Measurements from ENCODE around the gene DUSP1.

Gene DUSP1

DNA sequence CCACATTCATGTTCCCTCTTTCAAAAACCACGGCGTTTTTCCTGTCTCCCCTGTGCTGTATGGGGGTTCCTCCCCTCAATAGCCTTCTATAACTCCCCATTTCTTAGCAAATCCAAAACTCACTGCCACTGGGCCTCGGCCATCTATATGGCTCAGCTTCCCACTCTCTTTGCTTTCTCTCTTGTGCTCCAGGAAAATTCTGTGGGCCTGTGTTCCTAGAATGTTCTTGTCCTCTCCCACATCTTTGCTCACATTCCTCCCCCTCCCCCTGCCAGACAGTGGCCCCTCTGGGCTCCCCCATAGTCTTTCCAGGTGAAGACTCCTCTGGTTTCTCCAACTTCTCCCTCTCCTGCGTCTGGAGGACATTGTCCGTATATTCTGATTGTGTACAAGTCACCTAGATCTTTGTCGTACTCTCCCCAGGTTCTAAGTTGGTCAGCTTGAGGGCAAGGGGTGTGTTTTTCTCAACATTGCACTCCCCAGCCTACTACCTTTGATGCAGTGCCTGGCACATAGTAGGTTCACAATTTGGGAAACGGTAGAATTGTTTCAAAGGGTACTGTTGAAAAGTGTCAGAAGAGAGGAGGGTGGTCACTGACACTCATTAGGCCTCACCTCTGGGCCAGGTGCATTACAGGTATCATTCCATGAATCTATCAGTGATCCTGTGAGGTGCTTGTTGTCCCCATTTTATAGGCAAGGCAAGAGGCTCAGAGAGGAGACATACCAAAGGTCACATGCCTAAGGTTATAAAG is 3.7 kb upstream of the DUSP1 start:
- Mint-ChIP-seq H3K27me3 (no peaks in the 10 kb centered on the region), H3K4me3 (no peak overlapping the region), H3K4me1 (peaks cover 73% of the 10 kb centered on the region), H3K9me3 (peaks cover 0 to 5% of the 10 kb centered on the region in 2 donors), H3K27ac (peak overlapping the region; percentile 10 to 55)
- ATAC-seq (no peak), DNase-seq (no peak)

DNA sequence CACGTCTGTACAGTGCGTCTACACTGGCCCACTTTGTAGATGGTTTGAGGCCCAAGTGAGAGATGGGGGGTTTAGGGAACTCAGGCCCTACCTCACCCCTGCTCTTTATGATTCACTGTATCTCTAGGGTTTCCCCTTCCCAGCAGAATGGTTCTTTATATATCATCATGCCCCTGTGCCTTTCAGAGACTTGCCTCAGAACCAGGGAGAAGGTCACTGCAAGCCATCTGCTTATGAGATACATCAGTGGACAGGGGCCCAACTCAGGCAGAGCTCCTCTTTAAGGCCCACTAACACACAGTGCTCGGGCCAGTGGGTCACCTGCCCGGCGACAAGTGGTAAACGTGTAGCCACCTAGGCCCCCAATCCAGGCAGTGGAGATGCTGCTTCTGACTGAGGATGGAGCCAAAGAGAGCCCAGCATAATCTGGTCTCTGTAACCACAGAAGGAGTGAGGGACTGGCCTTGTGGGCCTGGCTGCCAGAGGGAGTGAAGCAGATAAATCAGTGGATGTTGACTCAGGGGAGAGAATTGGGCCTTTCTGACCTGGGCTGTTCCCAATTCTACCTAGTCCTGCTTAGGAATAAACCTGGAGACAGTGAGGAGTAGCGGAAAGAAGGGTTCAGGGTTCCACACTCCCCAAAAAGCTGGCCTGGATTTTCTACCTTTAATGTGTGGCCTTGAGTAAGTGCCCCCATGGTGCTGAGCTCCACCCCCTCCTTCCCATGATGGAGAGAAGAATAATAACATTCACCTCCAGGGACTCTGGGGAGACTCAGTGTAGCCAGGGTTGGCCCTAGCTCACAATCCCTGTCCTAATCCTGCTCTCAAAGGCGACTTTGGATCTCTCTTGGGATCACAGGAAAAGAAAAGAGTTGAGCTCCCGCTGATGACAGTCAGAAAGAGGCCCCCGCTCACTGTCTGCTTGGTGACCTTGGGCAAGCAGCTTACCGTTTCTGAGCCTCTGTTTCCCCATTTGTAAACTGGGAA is 2.8 kb upstream of the DUSP1 start:
- peak overlapping the region; percentile 93 to 94 for H3K4me3 Mint-ChIP-seq
- peak; percentile 31 to 66 for DNase-seq
- H3K27me3 Mint-ChIP-seq: no peaks in the 10 kb centered on the region
- peak overlapping the region; percentile 95 to 98 for H3K27ac Mint-ChIP-seq
- peaks cover 0 to 5% of the 10 kb centered on the region in 2 donors for H3K9me3 Mint-ChIP-seq
- H3K4me1 Mint-ChIP-seq: peaks cover 82% of the 10 kb centered on the region
- ATAC-seq: peak; percentile 64

DNA sequence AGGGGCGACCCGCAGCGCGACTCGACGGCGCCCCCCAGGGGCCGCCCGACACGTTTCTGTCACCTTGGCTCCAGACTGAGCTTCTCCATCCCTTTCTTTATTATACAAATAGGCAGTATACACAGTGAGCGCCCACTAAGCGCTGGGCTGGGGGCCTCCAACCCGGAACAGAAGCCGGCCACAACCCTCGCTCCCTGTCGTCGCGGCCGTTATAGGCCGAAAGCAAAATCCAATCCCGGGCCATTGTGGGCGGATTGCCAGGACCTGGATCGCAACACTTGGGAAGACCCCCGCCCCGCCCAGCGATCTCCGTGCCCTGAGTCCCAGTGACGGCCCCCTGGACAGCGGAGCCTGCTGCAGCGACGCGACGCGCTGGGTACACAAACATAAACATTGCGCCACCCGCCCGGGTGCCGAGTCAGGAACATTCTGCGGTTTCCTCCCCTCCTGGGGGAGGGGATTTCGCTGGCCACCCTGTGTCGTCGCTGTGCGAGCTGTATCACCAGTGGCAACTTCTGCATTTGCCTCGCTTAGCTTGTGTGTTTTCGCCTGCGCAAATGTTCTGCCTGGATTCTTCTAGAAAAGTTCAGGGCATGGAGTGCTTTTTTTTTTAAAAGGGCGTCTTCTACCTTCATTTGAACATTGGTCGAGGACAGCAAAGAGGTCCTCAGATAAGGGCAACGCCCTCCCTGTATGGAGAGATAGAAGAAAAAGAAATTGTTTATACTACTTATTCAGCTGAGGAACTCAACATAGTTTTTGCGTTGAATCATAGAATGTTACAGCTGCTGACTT is 1.3 kb upstream of the DUSP1 start:
- Mint-ChIP-seq H3K9me3 (peaks cover 0 to 5% of the 10 kb centered on the region in 2 donors), H3K27me3 (no peaks in the 10 kb centered on the region), H3K4me1 (peaks cover 79% of the 10 kb centered on the region), H3K27ac (peak overlapping the region; percentile 98 to 99), H3K4me3 (peak overlapping the region; percentile 93 to 94)
- peak; percentile 82 to 84 for DNase-seq
- ATAC-seq: peak; percentile 60

DNA sequence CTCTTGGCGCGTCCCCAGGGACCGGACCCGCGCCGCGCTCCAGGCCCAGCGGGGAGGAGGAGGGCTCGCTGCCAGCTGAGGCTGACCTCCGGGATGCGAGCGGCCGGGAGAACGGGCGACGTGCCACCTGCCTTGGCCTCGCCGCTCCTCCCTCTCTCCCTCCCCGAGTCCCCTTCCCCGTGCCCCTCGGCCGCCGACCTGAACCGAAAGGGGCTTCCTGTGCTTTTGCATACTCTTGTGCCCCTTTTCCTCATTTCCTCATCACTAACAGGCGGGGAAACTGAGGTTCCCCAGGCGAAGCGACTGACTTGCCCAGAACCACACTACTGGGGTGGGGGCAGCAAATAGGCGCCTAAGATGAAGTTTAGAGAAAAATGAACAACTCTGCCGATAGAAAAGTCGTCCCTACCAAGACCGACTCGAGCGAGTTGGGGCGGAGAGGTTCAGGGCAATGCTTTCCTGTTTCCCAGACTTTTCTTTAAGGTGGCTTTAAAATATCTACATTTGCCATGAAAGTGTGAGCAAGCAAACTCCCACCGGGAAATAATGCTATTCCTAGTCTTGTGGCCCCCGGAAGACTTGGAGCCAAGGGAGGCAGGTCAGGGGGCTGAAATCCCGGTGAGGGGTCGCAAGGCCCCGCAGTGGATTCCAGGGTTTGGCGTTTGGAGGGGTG is 580 bp upstream of the DUSP1 start:
- H3K27me3 Mint-ChIP-seq: no peaks in the 10 kb centered on the region
- peak; percentile 2 for ATAC-seq
- DNase-seq: no peak
- peak overlapping the region; percentile 98 to 99 for H3K27ac Mint-ChIP-seq
- H3K4me1 Mint-ChIP-seq: peaks cover 75% of the 10 kb centered on the region
- H3K9me3 Mint-ChIP-seq: peaks cover 0 to 5% of the 10 kb centered on the region in 2 donors
- H3K4me3 Mint-ChIP-seq: peak overlapping the region; percentile 93 to 94

DNA sequence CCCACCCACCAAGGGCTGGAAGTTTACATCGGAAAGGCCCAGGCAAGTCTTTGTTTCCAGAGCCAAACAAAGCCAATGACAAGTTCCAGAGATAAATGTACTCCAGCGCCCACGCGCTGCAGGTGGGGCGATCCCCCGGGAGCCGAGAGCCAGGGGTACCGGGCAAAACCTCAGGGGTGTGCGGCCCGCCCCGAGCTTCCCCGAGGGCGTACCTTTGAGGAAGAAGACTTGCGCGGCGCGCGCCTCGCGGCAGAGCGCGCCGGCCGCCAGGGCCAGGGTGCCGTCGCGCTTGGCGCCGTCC is 671 bp downstream of the DUSP1 start:
- H3K9me3 Mint-ChIP-seq: peaks cover 0 to 5% of the 10 kb centered on the region in 2 donors
- H3K27ac Mint-ChIP-seq: peak overlapping the region; percentile 45 to 57
- peak overlapping the region; percentile 93 to 94 for H3K4me3 Mint-ChIP-seq
- DNase-seq: no peak
- ATAC-seq: no peak
- peaks cover 79% of the 10 kb centered on the region for H3K4me1 Mint-ChIP-seq
- H3K27me3 Mint-ChIP-seq: no peaks in the 10 kb centered on the region

DNA sequence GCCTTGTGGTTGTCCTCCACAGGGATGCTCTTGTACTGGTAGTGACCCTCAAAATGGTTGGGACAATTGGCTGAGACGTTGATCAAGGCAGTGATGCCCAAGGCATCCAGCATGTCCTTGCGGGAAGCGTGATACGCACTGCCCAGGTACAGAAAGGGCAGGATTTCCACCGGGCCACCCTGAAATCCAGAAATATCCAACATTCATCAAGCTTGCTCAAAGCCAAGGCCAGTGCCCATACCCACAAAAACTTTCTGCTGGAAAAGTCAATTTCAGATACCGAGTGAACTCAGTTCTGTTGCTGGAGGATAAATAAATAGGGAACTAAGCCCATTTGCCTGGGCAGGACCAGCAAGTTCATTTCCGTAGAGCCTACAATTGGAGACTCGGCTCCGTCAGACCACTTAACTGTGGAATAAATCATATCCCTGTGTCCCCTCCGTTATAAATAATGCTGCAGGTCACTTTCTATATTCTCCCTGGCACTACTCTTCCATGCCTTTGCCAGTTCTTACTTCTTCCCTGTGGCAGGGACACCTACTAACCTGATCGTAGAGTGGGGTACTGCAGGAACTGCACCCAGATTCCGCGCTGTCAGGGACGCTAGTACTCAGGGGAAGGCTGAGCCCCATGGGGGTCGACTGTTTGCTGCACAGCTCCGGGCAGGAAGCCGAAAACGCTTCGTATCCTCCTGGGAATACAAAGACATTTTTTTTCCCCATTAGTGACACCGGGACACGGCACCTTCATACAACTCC is 1.2 kb downstream of the DUSP1 start:
- Mint-ChIP-seq H3K27me3 (no peaks in the 10 kb centered on the region), H3K4me1 (peaks cover 81% of the 10 kb centered on the region), H3K9me3 (peaks cover 0 to 5% of the 10 kb centered on the region in 2 donors), H3K27ac (peak overlapping the region; percentile 45 to 57), H3K4me3 (peak overlapping the region; percentile 93 to 94)
- DNase-seq (no peak), ATAC-seq (no peak)

DNA sequence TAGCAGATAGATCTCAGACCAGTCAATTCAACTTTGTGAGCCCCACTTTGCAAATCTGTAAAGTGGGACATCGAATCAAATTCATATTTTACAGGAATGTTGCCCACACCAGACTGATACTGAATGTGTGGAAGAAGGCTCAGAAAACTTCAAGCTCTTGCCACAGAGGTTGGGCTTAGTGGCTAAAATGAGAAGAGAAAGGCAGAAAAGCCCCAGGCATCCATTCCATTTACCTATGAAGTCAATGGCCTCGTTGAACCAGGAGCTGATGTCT is 1.7 kb downstream of the DUSP1 start:
- H3K27ac Mint-ChIP-seq: peak overlapping the region in 1 of 2 donors; percentile 40
- peaks cover 0 to 5% of the 10 kb centered on the region in 2 donors for H3K9me3 Mint-ChIP-seq
- no peak for ATAC-seq
- H3K4me3 Mint-ChIP-seq: peak overlapping the region; percentile 55 to 93
- no peak for DNase-seq
- H3K4me1 Mint-ChIP-seq: peaks cover 80% of the 10 kb centered on the region
- H3K27me3 Mint-ChIP-seq: no peaks in the 10 kb centered on the region

DNA sequence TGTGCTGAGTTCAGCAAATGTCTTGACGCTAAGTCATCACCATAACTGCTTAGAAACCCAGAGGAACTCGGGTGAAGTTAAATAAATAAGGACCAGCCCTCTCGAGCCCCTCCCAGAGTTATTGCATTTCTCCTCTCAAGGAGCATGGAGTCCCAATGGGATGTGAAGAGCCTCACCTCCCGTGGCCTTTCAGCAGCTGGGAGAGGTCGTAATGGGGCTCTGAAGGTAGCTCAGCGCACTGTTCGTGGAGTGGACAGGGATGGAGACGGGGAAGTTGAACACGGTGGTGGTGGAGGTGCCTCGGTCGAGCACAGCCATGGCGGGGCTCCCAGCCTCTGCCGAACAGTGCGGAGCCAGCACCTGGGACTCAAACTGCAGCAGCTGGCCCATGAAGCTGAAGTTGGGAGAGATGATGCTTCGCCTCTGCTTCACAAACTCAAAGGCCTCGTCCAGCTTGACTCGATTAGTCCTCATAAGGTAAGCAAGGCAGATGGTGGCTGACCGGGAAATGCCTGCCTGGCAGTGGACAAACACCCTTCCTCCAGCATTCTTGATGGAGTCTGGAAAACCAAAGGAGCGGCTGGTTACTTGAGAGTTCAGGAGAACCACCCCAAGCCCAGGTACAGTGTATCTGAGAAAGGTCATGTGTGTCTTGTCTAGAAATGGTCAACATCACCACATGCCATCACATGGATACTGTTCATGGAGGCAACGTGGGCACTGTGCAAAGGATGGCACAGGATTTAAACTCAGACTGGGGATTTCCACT is 2.2 kb downstream of the DUSP1 start:
- Mint-ChIP-seq H3K4me1 (peaks cover 75% of the 10 kb centered on the region), H3K9me3 (peaks cover 0 to 4% of the 10 kb centered on the region in 2 donors), H3K27ac (peak overlapping the region in 1 of 2 donors; percentile 40), H3K4me3 (peak overlapping the region; percentile 55 to 93), H3K27me3 (no peaks in the 10 kb centered on the region)
- ATAC-seq (no peak), DNase-seq (no peak)

DNA sequence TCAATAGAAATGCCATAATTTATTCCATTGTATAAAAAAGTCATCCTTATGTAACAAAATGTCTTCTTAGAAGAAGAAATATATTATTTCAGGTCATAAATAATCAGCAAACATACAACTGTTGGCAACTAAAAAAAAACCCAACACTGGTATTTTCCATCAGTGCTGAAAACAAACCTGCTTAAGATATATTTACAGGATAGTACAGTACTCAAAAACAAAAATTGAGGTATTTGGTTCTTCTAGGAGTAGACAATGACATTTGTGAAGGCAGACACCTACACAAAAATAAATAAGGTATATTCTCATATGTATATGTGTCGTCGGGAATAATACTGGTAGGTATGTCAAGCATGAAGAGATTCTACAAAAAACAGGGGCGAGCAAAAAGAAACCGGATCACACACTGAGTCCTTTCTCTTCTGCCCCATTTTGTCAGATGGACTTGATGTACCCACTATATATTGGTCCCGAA is 2.9 kb downstream of the DUSP1 start:
- ATAC-seq: no peak
- no peaks in the 10 kb centered on the region for H3K9me3 Mint-ChIP-seq
- no peak overlapping the region for H3K4me3 Mint-ChIP-seq
- H3K4me1 Mint-ChIP-seq: peaks cover 68% of the 10 kb centered on the region
- DNase-seq: no peak
- H3K27me3 Mint-ChIP-seq: no peaks in the 10 kb centered on the region
- H3K27ac Mint-ChIP-seq: no peak overlapping the region

DNA sequence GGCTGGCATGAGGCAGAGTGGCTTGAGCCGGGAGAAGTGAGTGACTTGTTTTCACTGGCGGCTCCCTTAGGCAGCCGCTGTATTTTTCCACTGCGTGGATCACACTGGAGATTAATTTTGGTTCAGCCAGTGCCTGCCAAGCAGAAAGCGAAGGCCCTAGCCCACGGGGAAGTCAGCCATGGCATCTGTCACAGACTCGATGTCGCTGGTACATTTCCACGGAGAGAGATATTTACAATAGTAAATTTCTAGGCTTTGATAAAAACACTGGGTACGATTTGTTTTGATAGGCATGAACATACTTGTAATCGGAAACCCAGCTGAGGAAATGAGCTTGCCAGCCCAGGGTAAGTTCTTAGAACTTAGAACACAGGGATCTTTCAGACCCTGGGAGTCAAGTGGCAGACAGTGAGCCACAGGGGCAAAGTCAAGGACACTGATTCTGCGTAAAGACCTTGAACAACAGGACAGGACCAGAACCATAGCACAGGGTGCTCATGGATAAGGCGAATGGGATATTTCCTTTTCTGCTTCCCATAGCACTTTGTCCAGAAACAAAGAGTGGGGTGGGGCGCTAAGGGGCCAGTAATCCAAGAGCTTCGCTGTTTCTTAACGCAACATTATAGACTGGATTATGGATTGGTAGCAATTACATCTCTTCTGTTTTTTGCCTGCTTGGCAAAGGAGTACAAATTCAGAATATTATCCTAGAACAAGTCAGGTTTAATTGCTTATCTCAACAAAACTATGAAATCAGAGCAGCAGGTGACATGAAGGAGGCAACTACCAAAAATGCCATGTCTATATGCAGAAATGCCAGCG is 4.5 kb downstream of the DUSP1 start:
- no peaks in the 10 kb centered on the region for H3K9me3 Mint-ChIP-seq
- H3K27ac Mint-ChIP-seq: peak overlapping the region; percentile 77 to 89
- H3K27me3 Mint-ChIP-seq: no peaks in the 10 kb centered on the region
- no peak overlapping the region for H3K4me3 Mint-ChIP-seq
- DNase-seq (no peak), ATAC-seq (no peak)
- H3K4me1 Mint-ChIP-seq: peaks cover 52% of the 10 kb centered on the region

DNA sequence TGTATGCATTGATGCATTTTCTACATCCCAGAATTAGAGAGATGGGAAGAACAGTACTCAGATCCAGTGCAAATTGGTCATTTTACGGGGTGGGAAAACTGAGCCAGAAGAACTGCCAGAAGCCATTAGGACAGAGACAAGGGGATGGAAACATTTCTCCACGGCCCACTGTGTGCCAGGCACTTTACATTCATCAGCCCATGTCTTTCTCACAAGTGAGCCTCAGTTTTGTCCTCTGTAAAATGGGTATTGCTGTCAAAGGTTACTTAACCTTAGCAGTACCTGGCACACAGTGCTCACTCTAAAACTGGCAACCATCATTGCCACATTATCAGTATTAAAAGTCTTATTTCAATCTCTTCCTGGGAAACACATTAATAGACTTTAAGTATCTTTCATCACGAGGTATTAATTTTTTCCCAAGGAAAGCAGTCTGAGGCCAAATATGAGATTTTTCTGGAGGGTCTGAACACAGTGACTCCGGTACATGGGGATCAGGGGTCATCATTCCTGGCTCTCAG is 5.2 kb downstream of the DUSP1 start:
- Mint-ChIP-seq H3K27me3 (no peaks in the 10 kb centered on the region), H3K27ac (peak overlapping the region; percentile 96 to 99), H3K4me3 (peak overlapping the region; percentile 90 to 93), H3K9me3 (no peaks in the 10 kb centered on the region), H3K4me1 (peaks cover 51% of the 10 kb centered on the region)
- ATAC-seq (no peak), DNase-seq (no peak)

DNA sequence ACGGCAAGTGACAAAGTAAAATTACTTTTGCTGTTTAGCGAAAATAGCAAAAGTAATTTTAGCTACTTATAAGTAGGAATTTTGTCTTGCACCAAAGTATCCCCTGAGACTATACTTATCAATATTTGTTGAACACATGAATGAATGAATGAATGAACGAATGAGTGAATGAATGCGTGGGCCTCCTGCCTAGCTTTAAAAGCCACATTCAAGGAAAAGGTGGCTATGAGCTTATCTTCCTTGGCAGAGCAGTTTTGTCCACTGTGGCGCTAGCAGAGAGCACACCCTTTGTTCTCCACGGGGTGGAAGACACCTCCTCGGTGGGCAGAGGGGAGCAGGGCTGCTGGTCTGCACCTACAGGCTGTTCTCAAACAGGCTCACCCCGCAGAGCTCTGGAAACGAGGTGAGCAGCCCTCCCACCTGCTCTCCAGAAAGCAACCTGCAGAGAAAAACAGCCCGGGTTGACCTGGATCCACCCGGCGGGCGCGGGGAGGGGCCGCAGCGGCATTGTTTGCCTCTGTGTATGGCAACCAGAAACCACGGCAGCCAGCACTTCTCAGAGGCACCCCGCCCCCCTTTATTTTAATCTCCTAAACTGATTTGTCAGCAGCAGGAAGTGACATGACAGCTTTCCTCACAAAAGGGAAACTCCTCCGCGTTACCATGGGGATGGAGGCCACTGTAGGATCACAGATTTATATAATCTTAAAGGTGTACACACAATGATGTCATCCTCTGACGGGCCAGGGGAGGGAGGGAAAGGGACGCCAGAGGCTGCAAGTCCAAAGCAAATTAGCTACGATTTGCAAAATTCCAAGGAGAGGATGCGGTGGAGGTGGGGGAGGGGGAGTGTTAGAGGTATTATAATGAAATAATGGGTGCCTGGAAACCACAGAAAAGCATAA is 5.9 kb downstream of the DUSP1 start:
- Mint-ChIP-seq H3K4me1 (peaks cover 48% of the 10 kb centered on the region), H3K9me3 (peaks cover 0 to 2% of the 10 kb centered on the region in 2 donors), H3K4me3 (peak overlapping the region; percentile 90 to 93), H3K27ac (peak overlapping the region; percentile 96 to 99), H3K27me3 (no peaks in the 10 kb centered on the region)
- ATAC-seq: peak; percentile 95
- peak; percentile 88 to 94 for DNase-seq

Measured in stimulated activated naive CD8-positive, alpha-beta T cell treated with anti-CD3 and anti-CD28 coated beads, Interleukin-15, amount 100 ng/mL, for 72 hours (primary cell).